COLO668 (cell line): Measurements from ENCODE around the gene H3-3A.
A peak's percentile ranks its signal among the peaks of the same experiment; 100 is the strongest.

Source experiments
- DNase-seq: peaks from one replicate; lab custom pipeline; 2025; ENCODE audit not compliant: unreplicated experiment; lab: John Stamatoyannopoulos, UW

The H3-3A gene

GRCh38 chr1:226052061-226052460 is 10.5 kb upstream of the H3-3A start:
- no peak for DNase-seq

GRCh38 chr1:226054519-226055327 is 7.8 kb upstream of the H3-3A start:
- DNase-seq, result no peak

GRCh38 chr1:226059709-226060108 is 2.8 kb upstream of the H3-3A start:
- no peak for DNase-seq

- no peak for DNase-seq
These were observed 2.1 kb upstream of the H3-3A start for GRCh38 chr1:226060427-226060826.

- DNase-seq, result no peak
These were observed 1.3 kb upstream of the H3-3A start for GRCh38 chr1:226061068-226061840.

GRCh38 chr1:226061841-226062557 is 517 bp upstream of the H3-3A start:
- DNase-seq, result peak; percentile 95

- peak; percentile 50 for DNase-seq
These were observed 884 bp downstream of the H3-3A start for GRCh38 chr1:226063224-226063976.

- DNase-seq, result peak; percentile 22
These were observed 1.7 kb downstream of the H3-3A start for GRCh38 chr1:226063977-226064815.

GRCh38 chr1:226064816-226065248 is 2.3 kb downstream of the H3-3A start:
- DNase-seq, result peak; percentile 19

- no peak for DNase-seq
These were observed 4.0 kb downstream of the H3-3A start for GRCh38 chr1:226066415-226067078.

- DNase-seq, result no peak
These were observed 7.4 kb downstream of the H3-3A start for GRCh38 chr1:226069811-226070489.

- DNase-seq, result no peak
These were observed 9.8 kb downstream of the H3-3A start for GRCh38 chr1:226072347-226072746.

- no peak for DNase-seq
These were observed 10.9 kb downstream of the H3-3A start for GRCh38 chr1:226073184-226073950.

GRCh38 chr1:226074046-226074445 is 11.5 kb downstream of the H3-3A start:
- DNase-seq, result no peak

- no peak for DNase-seq
These were observed 13.9 kb downstream of the H3-3A start for GRCh38 chr1:226076378-226076777.

- DNase-seq, result no peak
These were observed 15.9 kb downstream of the H3-3A start for GRCh38 chr1:226078374-226078773.

- DNase-seq, result no peak
These were observed 20.0 kb downstream of the H3-3A start for GRCh38 chr1:226082587-226082917.

- DNase-seq, result peak; percentile 57
These were observed 20.4 kb downstream of the H3-3A start for GRCh38 chr1:226082959-226083301.
